ENCODE data around the gene MME. TPM values are rescaled to one million over a fixed set of nuclear protein-coding genes. Genes with fewer than 3 reads are reported as not detected.

The MME gene
- total RNA-seq, 1 donor from 2014 or later, result 65.8 TPM

GRCh38 chr3:155154255-155154654, 74.1 kb downstream of the MME start:
- Mint-ChIP-seq H3K9me3 (no peaks in the 10 kb centered on the region), H3K27me3 (no peaks in the 10 kb centered on the region), H3K36me3 (peaks cover 13% of the 10 kb centered on the region), H3K4me1 (ENCODE audit: unreplicated experiment) (peaks cover 6% of the 10 kb centered on the region), H3K27ac (no peak overlapping the region), H3K4me3 (no peak overlapping the region)
- DNase-seq (ENCODE audit: extremely low spot score, unreplicated experiment), result no peak
- TF ChIP-seq, protein P1, sequence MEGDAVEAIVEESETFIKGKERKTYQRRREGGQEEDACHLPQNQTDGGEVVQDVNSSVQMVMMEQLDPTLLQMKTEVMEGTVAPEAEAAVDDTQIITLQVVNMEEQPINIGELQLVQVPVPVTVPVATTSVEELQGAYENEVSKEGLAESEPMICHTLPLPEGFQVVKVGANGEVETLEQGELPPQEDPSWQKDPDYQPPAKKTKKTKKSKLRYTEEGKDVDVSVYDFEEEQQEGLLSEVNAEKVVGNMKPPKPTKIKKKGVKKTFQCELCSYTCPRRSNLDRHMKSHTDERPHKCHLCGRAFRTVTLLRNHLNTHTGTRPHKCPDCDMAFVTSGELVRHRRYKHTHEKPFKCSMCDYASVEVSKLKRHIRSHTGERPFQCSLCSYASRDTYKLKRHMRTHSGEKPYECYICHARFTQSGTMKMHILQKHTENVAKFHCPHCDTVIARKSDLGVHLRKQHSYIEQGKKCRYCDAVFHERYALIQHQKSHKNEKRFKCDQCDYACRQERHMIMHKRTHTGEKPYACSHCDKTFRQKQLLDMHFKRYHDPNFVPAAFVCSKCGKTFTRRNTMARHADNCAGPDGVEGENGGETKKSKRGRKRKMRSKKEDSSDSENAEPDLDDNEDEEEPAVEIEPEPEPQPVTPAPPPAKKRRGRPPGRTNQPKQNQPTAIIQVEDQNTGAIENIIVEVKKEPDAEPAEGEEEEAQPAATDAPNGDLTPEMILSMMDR (conservative IDR thresholded peaks at IDR 0.05), result no peak

GRCh38 chr3:155158346-155159037, 78.4 kb downstream of the MME start:
- Mint-ChIP-seq H3K27me3 (no peaks in the 10 kb centered on the region), H3K4me1 (ENCODE audit: unreplicated experiment) (peaks cover 6% of the 10 kb centered on the region), H3K9me3 (no peaks in the 10 kb centered on the region), H3K4me3 (no peak overlapping the region), H3K36me3 (no peaks in the 10 kb centered on the region), H3K27ac (no peak overlapping the region)
- no peak for DNase-seq (ENCODE audit: extremely low spot score, unreplicated experiment)
- TF ChIP-seq, protein P1 (conservative IDR thresholded peaks at IDR 0.05), result no peak

- Mint-ChIP-seq H3K4me3 (no peak overlapping the region), H3K9me3 (no peaks in the 10 kb centered on the region), H3K27me3 (no peaks in the 10 kb centered on the region), H3K27ac (no peak overlapping the region), H3K4me1 (ENCODE audit: unreplicated experiment) (peaks cover 6% of the 10 kb centered on the region), H3K36me3 (no peaks in the 10 kb centered on the region)
- TF ChIP-seq, protein P1 (conservative IDR thresholded peaks at IDR 0.05), result no peak
- no peak for DNase-seq (ENCODE audit: extremely low spot score, unreplicated experiment)
Observed at GRCh38 chr3:155159301-155159700, 79.2 kb downstream of the MME start.

GRCh38 chr3:155161640-155162292, 81.6 kb downstream of the MME start:
- H3K9me3 Mint-ChIP-seq, result no peaks in the 10 kb centered on the region
- DNase-seq (ENCODE audit: extremely low spot score, unreplicated experiment), result no peak
- TF ChIP-seq, protein P1 (conservative IDR thresholded peaks at IDR 0.05), result no peak
- H3K4me3 Mint-ChIP-seq, result no peak overlapping the region
- no peak overlapping the region for H3K27ac Mint-ChIP-seq
- H3K4me1 Mint-ChIP-seq (ENCODE audit: unreplicated experiment), result no peaks in the 10 kb centered on the region
- H3K36me3 Mint-ChIP-seq, result no peaks in the 10 kb centered on the region
- no peaks in the 10 kb centered on the region for H3K27me3 Mint-ChIP-seq

DNA sequence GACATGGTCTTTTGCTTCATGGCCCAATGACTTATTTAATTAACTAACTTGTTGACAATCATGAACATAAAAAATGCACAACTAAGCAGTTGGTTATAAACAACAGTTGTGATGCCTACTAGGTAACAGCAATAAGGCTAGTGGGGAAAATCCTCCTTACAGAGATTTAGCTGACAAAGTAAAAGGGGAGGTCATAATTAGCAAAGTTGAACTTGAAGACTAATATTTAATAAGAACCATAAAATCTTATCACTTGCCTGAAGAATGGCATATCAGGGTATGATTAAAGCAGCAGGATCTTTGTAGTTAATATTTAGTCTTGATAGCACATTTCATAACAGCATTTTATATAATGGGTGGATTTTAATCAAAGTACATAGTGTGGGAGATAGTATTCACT, 84.2 kb downstream of the MME start:
- TF ChIP-seq, protein P1 (conservative IDR thresholded peaks at IDR 0.05), result no peak
- no peak overlapping the region for H3K27ac Mint-ChIP-seq
- no peaks in the 10 kb centered on the region for H3K4me1 Mint-ChIP-seq (ENCODE audit: unreplicated experiment)
- H3K9me3 Mint-ChIP-seq, result peaks cover 5% of the 10 kb centered on the region
- no peak for DNase-seq (ENCODE audit: extremely low spot score, unreplicated experiment)
- peaks cover 10% of the 10 kb centered on the region for H3K36me3 Mint-ChIP-seq
- no peaks in the 10 kb centered on the region for H3K27me3 Mint-ChIP-seq
- no peak overlapping the region for H3K4me3 Mint-ChIP-seq
